Lung (tissue), 12 donors: ENCODE data around the gene ZNF595. TPM values are rescaled to one million over a fixed set of nuclear protein-coding genes. Genes with fewer than 3 reads are reported as not detected.
"Not testable (repeated sequence)": the region's sequence is repeated elsewhere in the genome, so short reads cannot be mapped to it uniquely, and the experiment has no call there.

Experiments used
- ATAC-seq: fragments of 200-7000 bp; cut with Tn5 transposase; one replicate; pipeline ENCODE4 v1.9.1; 2020; ENCODE audit warnings: moderate number of reproducible peaks; ENCODE audit not compliant: insufficient read depth, low FRiP score
- DNase-seq, 3 donors: peaks; one replicate each; pipeline ENCODE4 v3.0.0-alpha.2; 2013 to 2017
- H3K27ac ChIP-seq, 2 donors: one replicate each; pipeline ENCODE4 v1.5.1; 2013; ENCODE audit warnings: mild to moderate bottlenecking in 2 of 2, moderate library complexity in 2 of 2, control low read depth in 1 of 2, inconsistent platforms in 1 of 2, low read depth in 1 of 2, low read length in 1 of 2
- H3K27me3 ChIP-seq, 3 donors: one replicate each; pipeline ENCODE4 v1.5.1; 2013; ENCODE audit warnings: low read length in 2 of 3; ENCODE audit not compliant: control insufficient read depth in 3 of 3, insufficient read depth in 3 of 3
- H3K36me3 ChIP-seq, 4 donors: one replicate each; pipeline ENCODE4 v1.5.1; 2013; ENCODE audit warnings: low read length in 4 of 4, mild to moderate bottlenecking in 1 of 4, moderate library complexity in 1 of 4; ENCODE audit not compliant: control insufficient read depth in 4 of 4, insufficient read depth in 4 of 4
- H3K4me1 ChIP-seq, 5 donors: one replicate each; pipeline ENCODE4 v1.5.1; 2013; ENCODE audit warnings: low read length in 5 of 5, mild to moderate bottlenecking in 2 of 5, moderate library complexity in 1 of 5; ENCODE audit not compliant: control insufficient read depth in 5 of 5, insufficient read depth in 5 of 5
- H3K4me3 ChIP-seq: one replicate; pipeline ENCODE4 v1.5.1; 2013; ENCODE audit warnings: mild to moderate bottlenecking, control low read depth, moderate library complexity
- H3K9ac ChIP-seq, 2 donors: one replicate each; pipeline ENCODE4 v1.5.1; 2013; ENCODE audit warnings: low read length in 2 of 2, control low read depth in 1 of 2; ENCODE audit not compliant: insufficient read depth in 1 of 2
- H3K9me3 ChIP-seq, 4 donors: one replicate each; pipeline ENCODE4 v1.5.1; 2013; ENCODE audit warnings: low read length in 3 of 4, mild to moderate bottlenecking in 1 of 4, moderate library complexity in 1 of 4; ENCODE audit not compliant: control insufficient read depth in 4 of 4, insufficient read depth in 3 of 4
- CTCF ChIP-seq: IDR thresholded peaks from 2 replicates; pipeline ENCODE4 v1.5.1; 2012; ENCODE audit warnings: mild to moderate bottlenecking; ENCODE audit errors: control extremely low read depth, extremely low read depth
- WGBS, 2 donors: extraction: QIAGEN DNeasy Blood & Tissue Kit; methylation state at CpG; one replicate each; pipeline ENCODE4 v1.1.7; 2013; 5-methylcytosine and 5-hydroxymethylcytosine counted together
- polyA plus RNA-seq, 2 donors: library from polyadenylated mRNA; stranded (reverse); fragments of 200-250 nt; gene quantifications; one replicate each; pipeline ENCODE4 v1.2.1, GENCODE V29; 2013
- total RNA-seq, 2 donors: library from RNA; depleted of rRNA in 1 of 2; stranded (reverse); fragments of >200 nt in 1 of 2; gene quantifications; one replicate each; pipeline ENCODE4 v1.2.1, GENCODE V29; 2014 to 2021
- donor health status: control.
- donor health status: control.
- donor health status: Bipolar disorder and iron deficiency.
- donor health status: healthy.
- donor health status: DM: yes; HTN: yes; CAD: no.

The ZNF595 gene
- total and polyA plus RNA-seq, 4 donors = 2.7 to 46.1 (median 10.6) TPM

DNA sequence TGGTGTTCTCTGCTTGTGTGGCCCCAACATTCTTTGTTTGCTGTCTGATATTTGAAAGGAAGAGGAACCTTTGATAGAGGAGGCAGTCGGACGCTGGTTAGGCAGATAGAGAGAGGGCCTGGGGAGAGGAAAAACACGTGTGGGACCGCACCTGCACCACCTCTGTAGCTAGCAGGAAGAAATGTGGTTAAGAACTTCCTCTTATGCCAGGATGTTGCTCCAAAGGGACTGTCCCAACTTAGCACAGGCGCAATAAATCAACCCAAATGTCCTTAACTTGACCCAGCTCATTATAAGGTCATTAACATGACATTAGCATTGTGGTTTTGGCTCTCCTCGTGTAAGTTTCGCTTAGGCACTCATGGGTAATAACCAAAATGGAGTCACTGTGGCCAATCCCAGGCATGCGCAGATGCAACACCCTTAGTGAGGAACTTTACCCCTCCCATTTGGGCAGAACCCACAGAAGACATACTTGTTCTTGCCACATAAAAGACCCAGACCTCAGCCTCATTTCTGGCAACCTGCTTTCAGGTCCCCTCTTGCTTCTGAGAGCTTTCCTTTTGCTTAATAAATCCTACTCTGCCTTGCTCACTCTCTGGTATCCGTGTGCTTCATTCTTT, 1.4 kb upstream of the ZNF595 start:
- H3K27me3 ChIP-seq, ATAC-seq, H3K4me1 ChIP-seq, H3K9ac ChIP-seq, H3K4me3 ChIP-seq, DNase-seq, H3K9me3 ChIP-seq, H3K36me3 ChIP-seq, H3K27ac ChIP-seq: not testable (repeated sequence)
- 17 to 61% methylated on average over 4 to 5 of the region's 9 CpGs for WGBS, 2 donors

DNA sequence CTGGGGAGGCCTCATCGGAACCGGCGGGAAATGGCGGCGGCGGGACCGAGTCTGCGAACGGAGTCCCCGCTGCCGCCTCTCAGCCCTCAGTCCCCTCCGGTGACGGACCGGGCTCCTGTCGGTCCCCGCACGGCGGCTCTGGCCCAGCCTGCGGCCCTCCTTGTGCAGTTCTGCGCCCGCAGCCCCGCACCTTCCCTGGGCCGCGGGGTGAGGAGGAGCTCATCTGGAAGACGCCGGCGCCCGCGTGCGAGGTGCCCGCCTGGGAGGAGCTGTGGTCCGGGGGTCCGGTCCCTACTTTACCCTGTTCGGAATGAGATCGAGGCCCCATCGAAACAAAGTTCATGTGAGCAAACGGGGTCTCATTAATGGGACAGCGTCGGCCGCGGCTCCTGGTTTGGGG, 400 bp downstream of the ZNF595 start:
- not testable (repeated sequence) for H3K27ac ChIP-seq, H3K4me3 ChIP-seq, H3K4me1 ChIP-seq, H3K36me3 ChIP-seq, H3K9me3 ChIP-seq, H3K27me3 ChIP-seq, H3K9ac ChIP-seq, ATAC-seq, DNase-seq
- no CpG with 5 or more reads among the region's 41 CpGs for WGBS, 2 donors

DNA sequence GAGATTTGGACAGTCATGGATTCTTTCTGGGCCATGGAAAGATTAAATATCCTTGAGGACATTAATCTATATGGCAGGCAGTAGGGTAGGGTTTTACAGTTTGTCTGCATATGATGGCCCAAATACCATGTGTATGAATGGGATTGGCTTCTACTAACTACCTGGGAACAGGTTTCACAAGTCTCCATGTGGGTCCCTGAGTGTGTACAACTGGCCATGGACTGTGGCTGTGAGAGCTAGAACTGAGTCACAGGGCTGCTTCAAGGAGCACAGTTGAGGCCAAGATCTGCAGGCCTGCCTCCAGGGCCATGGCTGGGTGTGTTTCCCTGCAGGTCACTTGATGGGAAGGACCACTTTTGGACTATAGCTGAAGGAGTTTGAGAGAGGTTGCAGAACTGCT, 11.6 kb downstream of the ZNF595 start:
- Histone ChIP-seq H3K36me3 (peaks cover under 1 to 11% (median 9%) of the 10 kb centered on the region in 4 donors), H3K9me3 (peaks cover 3 to 11% (median 6%) of the 10 kb centered on the region in 4 donors)
- DNase-seq, H3K27me3 ChIP-seq, H3K4me3 ChIP-seq, ATAC-seq, H3K27ac ChIP-seq, H3K9ac ChIP-seq, H3K4me1 ChIP-seq: not testable (repeated sequence)

- no peak overlapping the region for H3K27ac ChIP-seq
- peaks cover 22 to 54% (median 29%) of the 10 kb centered on the region in 4 donors for H3K9me3 ChIP-seq
- no peak overlapping the region for H3K9ac ChIP-seq
- H3K4me1 ChIP-seq = no peaks in the 10 kb centered on the region
- H3K4me3 ChIP-seq = no peak overlapping the region
- no peaks in the 10 kb centered on the region for H3K27me3 ChIP-seq
- ATAC-seq (no peak), DNase-seq (no peak)
- H3K36me3 ChIP-seq = peaks cover 15 to 55% (median 33%) of the 10 kb centered on the region in 4 donors
- WGBS, 2 donors = 96 to 97% methylated on average over 1 of the region's 1 CpG
- TF ChIP-seq CTCF = no peak
Observed at GRCh38 chr4:71830-72229, 18.7 kb downstream of the ZNF595 start.

DNA sequence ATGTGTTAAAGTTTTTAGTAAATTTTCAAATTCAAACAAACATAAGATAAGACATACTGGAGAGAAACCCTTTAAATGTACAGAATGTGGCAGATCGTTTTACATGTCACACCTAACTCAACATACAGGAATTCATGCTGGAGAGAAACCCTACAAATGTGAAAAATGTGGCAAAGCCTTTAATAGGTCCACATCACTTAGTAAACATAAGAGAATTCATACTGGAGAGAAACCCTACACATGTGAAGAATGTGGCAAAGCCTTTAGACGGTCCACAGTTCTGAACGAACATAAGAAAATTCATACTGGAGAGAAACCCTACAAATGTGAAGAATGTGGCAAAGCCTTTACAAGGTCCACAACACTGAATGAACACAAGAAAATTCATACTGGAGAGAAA, 32.8 kb downstream of the ZNF595 start:
- Histone ChIP-seq H3K36me3 (peaks cover 5 to 44% (median 28%) of the 10 kb centered on the region in 4 donors), H3K4me1 (no peaks in the 10 kb centered on the region), H3K4me3 (no peak overlapping the region), H3K27ac (no peak overlapping the region), H3K27me3 (no peaks in the 10 kb centered on the region), H3K9ac (no peak overlapping the region), H3K9me3 (peaks cover 15 to 52% (median 42%) of the 10 kb centered on the region in 4 donors)
- no peak for DNase-seq
- WGBS, 2 donors = 97 to 98% methylated on average over 3 of the region's 3 CpGs
- no peak for TF ChIP-seq CTCF
- no peak for ATAC-seq

- 98 to 99% methylated on average over 7 of the region's 7 CpGs for WGBS, 2 donors
- peaks cover 17 to 57% (median 45%) of the 10 kb centered on the region in 4 donors for H3K9me3 ChIP-seq
- not testable (repeated sequence) for H3K27me3 ChIP-seq, DNase-seq, ATAC-seq, H3K27ac ChIP-seq, H3K4me3 ChIP-seq, H3K4me1 ChIP-seq, H3K9ac ChIP-seq
- peaks cover 5 to 41% (median 28%) of the 10 kb centered on the region in 4 donors for H3K36me3 ChIP-seq
Observed at GRCh38 chr4:86559-87324, 33.6 kb downstream of the ZNF595 start.
